ENCODE results near the gene CT45A5.
"Not testable (repeated sequence)": the region's sequence is repeated elsewhere in the genome, so short reads cannot be mapped to it uniquely, and the experiment has no call there.

- TF ChIP-seq, protein P1, sequence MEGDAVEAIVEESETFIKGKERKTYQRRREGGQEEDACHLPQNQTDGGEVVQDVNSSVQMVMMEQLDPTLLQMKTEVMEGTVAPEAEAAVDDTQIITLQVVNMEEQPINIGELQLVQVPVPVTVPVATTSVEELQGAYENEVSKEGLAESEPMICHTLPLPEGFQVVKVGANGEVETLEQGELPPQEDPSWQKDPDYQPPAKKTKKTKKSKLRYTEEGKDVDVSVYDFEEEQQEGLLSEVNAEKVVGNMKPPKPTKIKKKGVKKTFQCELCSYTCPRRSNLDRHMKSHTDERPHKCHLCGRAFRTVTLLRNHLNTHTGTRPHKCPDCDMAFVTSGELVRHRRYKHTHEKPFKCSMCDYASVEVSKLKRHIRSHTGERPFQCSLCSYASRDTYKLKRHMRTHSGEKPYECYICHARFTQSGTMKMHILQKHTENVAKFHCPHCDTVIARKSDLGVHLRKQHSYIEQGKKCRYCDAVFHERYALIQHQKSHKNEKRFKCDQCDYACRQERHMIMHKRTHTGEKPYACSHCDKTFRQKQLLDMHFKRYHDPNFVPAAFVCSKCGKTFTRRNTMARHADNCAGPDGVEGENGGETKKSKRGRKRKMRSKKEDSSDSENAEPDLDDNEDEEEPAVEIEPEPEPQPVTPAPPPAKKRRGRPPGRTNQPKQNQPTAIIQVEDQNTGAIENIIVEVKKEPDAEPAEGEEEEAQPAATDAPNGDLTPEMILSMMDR (IDR thresholded peaks at IDR 0.05; ENCODE audit: poor library complexity, severe bottlenecking): not testable (repeated sequence)
- not testable (repeated sequence) for TF ChIP-seq POLR2AphosphoS5 (IDR thresholded peaks at IDR 0.05); MXI1 (conservative IDR thresholded peaks at IDR 0.05; ENCODE audit: poor library complexity, severe bottlenecking); REST (IDR thresholded peaks at IDR 0.05; ENCODE audit: borderline replicate concordance); RAD21 (conservative IDR thresholded peaks at IDR 0.05); EP300 (conservative IDR thresholded peaks at IDR 0.05; ENCODE audit: poor library complexity, severe bottlenecking); EZH2 (IDR thresholded peaks at IDR 0.05; ENCODE audit: borderline replicate concordance, insufficient read depth, low read length, poor library complexity, severe bottlenecking)
Observed at GRCh38 chrX:135785403-135785802, at the start of gene CT45A5.
